HG03558 (cell line): ENCODE measurements around the gene FOSB.

Source experiments
- ATAC-seq: cut with Tn5 transposase; IDR thresholded peaks from one replicate; pipeline ENCODE4 v1.9.1; 2021; ENCODE audit warnings: moderate number of reproducible peaks; ENCODE audit not compliant: unreplicated experiment; ENCODE audit errors: extremely low read depth

Gene FOSB

DNA sequence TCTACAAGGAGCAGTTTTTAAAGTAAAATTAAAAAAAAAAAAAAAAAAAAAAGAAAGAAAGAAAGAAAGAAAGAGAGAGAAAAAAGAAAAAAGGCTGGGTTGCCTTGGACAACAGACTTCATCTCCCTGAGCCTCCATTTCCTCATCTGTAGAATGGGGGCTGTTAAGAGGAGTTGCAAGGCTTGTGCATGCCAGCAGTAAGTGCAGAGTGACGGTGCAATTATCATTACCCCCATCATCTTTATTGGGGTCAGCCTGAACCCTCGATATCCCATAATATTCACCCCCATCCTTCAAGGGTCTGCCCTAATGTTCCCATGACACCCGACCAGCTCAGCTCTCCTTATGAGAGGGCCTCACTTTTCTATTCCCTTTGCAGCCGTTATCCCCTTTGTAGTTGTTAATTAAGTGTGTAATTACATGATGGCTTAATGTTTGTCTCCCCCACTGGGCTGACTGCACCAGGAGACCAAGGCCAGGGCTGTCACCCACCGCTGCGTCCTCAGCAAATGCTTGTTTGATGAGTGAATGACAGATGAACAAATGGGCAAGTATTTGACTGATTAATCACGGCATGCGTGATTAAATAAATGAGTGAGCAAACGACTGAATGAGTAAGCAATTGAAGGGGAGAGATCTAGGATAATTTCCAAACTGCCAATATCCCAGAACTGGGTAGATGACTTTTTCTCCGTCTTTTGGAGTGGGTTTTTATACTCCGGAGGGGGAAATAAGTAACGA, 10.1 kb downstream of the FOSB start:
- ATAC-seq = no peak

DNA sequence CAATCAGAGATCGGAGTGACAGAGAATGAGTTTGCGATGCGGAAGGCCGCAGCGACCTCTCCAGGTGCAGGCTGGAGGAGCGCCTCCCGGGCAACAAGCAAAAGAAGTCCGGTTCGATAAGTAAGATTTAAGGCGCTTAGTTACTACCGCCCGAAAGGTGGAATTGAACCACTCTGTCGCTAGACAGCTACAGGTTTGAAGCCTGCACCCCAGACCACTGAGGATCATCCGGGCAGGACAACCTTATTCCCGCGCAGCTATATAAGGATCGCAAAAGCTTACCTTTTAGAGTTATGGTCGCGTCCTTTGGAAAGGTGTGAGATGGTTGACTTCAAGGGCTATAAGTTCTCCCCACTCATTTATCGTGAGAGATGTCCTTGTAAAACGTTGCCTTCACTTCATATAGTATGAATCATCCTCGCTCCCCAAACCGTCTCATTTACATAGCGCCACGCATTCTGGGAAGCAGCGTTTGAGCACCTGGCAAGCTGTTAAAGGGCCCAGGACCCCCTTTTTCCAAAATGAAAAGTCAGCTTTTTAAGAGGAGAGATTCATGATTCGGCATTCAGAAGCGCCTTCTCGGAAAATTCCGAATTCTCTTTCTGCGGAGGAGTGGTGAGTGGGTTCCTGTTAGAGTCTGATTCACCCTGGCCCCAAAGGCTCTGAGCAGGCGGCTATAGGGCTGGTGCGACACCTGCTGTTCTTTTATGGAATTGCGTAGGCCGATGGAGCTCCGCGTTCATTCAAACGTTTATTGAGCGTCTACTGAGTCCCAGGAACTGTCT, 10.8 kb downstream of the FOSB start:
- peak; percentile 37 for ATAC-seq

DNA sequence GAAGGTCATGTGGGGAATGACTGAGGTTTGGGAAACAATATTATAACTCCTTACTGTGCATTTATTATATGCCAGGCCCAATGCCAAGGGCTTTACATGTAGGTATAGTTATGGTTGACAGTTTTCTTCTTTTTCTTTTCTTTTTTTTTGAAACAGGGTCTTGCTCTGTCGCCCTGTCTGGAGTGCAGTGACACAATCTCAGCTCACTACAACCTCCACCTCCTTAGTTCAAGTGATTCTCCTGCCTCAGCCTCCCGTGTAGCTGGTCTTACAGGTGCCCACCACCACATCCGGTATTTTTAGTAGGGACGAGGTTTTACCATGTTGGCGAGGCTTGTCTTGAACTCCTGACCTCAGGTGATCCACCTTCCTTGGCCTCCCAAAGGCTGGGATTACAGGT, 15.2 kb downstream of the FOSB start:
- ATAC-seq = no peak

DNA sequence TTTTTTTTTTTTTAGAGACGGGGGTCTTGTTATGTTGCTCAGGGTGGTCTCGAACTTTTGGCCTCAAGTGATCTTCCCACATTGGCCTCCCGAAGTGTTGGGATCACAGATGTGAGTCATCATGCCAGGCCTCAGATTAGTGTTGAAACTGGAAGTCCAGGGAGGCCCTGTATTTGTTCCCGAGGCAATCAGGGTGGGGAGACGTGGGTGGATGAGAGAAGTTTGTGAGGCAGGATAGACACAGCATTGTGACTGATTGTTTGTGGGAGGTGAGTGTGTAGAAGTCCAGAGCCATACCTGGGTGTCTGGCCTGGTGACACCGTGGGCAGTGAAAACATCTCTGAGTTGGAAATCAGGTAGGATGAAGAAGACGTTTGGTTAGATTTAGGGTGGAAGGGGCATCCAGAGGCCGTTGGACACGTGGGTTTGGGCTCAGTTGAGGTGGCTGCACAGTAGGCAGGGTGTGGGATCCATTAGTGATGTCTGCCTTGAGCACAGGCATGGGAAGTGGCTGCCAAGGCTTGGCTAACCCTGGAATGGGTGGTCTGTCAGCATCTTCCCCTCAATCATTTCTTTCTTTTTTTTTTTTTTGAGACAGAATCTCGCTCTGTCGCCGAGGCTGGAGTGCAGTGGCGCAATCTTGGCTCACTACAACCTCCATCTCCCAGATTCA, 16.6 kb downstream of the FOSB start:
- no peak for ATAC-seq

DNA sequence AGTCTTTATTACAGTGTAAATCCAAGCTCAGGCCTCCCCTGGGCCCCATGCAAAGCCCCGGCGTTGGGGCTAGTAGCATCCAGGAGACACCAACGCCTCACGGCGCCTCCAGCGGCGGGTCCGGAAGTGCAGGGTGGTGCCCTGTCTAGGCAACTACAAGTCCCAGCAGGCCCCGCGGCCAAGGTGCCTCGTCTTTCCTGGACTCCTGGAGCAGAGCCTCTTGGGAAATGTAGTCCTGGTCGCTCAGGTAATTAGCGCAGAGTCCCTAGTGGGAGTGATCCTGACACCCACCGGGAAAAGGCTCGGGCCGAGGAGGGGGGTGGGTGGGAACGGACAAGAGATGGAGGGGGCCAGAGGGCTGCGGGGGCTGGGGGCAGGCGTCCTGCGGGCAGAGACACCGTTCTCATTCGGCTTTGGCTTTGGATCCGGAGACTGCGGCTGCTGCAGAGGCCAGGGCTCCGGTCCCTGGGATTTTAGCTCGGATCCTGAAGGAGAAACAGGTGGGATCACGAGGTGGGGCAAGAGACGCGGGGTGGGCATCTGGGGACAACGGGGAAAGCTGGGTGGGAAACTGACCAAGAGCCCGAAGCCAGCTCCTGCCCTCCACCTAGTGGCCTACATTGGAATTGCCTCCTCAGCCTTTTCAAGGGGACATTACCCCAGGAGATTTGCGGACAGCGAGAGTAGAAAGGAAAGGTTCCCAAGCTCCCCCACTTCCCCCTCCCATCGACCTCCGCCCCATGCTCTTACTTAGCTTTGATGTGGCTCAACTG, 17.7 kb downstream of the FOSB start:
- no peak for ATAC-seq

DNA sequence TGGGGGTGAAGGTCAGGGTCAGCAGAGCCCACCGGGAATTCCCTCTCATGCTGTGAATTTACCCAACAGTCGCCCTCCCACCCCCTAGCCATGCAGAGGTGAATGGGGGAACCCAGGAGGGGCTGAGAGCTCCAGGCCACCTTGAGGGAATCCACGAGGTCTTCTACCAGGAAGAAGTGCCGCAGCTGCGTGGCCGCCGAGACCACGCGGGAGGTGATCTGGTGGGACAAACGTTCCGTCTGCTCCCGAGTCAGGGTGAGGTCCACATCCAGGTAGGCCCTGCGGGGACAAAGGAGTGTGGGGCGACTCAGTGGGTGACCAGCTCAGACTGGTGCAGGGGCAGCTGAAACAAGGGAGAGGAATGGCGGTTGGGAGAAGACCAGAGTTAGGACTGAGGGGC, 20.9 kb downstream of the FOSB start:
- ATAC-seq = no peak

DNA sequence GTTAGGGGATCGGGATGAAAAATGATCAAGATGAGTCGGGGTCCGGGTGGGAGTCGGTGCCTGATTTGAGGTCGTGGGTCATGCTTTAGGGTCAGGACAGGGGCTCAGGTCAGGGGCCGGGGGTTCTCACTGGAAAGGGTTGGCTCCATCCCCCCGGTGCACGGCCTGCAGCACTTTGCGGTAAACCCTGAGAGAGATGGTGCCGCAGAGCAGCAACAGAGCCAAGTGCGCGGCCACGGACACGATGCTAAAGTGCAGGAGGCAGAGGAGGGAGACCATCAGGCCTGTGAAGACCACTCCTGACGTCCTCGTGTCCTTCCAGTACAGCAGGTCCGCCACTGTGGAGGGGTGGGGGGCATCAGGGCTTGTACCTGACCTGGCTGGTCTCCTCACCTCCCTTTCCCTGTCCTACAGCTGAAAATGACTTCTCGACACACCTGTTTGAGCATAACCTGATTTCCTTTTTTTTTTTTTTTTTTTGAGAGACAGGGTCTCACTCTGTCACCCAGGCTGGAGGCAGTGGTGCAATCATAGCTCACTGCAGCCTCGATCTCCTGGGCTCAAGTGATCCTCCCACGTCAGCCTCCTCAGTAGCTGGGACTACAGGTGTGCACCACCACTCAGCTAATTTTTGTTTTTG, 21.5 kb downstream of the FOSB start:
- no peak for ATAC-seq

DNA sequence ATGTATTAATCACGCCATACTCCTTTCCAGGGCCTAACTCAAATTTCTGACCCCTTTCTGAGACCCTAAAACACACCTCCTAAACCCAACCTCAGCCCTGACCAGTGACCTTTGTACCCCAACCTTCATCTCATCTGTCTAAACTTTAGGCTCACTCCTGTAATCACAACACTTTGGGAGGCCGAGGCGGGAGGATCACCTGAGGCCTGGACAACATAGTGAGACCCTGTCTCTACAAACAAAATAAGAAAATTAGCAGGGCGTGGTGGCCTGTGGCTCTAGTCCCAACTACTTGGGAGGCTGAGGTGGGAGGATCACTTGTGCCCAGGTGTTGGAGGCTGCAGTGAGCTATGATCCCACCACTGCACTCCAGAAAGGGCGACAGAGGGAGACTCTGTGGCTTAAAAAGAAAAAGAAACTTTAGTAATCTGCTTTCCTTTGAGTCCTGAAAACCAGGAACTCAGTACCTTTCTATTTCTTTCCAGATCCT, 24.4 kb downstream of the FOSB start:
- ATAC-seq = no peak

DNA sequence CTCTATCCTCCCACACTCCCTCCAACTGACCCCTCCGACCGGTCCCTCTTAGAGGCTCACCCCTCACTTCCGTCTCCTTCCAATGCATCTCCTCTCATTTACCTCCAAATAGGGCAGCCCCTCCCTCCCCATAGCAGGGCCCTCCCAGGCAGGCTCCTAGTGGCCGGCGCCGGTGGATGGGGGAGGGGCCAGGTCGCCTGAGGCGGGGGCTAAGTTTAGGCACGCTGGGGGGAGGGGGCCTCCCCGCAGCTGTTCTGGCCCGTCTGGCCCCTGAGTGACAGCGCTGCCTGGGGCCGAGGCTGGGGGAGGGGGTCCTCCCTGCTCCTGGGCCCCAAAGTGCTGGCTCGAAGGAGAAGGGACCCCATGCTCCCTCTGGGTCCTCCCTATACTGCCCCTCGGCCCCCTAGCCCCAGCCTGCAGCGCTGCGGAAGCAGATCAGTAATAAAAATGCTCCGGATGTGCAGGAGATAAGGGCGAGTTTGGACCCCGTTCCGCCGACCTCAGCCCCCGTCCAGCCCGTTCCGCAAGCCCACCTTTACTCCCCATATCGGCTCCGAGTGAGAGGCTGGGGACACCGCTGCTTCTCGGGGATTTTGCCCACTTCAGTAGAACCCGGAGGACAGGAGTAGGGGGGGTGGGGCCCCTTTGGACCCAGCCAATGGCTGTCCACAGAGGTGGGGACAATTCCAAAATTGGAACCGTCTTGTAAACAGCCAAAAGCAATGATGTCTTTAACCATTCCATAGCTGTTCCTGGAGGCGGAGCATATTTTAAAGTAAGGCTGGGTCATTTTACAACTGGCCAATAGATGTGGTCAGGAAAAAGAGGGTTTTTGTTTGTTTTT, 25.1 kb downstream of the FOSB start:
- ATAC-seq = no peak

DNA sequence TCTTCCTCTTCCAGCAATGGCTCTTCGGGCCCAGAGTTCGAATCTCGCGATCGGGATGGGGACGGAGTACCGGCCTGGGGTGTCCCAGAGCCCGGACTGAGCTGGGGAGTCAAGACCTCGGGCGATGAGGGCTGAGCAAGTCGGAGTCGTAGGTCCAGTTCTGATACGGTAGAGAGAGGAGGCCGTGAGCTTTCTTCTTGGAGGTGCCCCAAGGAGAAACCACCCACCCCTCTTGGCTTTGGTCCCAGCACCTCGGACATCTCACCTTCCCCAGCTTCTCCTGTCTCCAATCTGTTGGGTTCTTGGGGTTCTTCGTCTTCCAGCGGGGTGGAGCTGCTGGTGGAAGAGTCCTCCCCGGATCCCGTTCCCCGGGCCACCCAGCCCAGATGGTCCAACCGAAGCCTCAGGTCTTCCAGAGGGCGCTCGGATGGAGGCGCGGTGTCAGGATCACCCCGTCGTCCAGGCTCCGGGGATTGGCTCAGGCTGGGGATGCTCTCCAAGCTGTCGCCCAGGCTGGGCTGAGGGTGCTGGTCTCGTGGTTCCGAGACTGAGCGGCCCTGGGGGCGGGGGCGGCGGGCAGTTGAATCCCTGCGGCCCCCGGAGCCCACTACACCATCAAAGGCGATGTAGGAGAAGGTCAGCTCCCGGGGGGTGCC, 26.6 kb downstream of the FOSB start:
- no peak for ATAC-seq

DNA sequence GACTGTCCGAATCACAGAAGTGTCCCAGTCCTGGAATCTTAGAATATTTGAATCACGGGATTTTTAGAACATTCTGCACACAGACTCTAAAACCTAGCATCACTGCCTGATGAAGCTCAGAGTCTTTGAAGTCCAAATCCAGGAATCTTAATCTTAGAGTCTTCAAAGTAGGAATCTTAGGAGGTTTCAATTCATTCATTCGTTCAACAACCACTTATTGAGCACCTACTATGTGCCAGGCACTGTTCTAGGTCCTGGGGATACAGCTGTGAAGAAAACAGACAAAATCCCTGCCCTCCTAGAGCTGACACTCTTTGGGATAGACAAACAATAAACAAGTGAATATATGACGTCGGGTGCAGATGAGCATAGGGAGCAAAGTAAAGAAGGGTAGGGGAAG, 27.4 kb downstream of the FOSB start:
- no peak for ATAC-seq

DNA sequence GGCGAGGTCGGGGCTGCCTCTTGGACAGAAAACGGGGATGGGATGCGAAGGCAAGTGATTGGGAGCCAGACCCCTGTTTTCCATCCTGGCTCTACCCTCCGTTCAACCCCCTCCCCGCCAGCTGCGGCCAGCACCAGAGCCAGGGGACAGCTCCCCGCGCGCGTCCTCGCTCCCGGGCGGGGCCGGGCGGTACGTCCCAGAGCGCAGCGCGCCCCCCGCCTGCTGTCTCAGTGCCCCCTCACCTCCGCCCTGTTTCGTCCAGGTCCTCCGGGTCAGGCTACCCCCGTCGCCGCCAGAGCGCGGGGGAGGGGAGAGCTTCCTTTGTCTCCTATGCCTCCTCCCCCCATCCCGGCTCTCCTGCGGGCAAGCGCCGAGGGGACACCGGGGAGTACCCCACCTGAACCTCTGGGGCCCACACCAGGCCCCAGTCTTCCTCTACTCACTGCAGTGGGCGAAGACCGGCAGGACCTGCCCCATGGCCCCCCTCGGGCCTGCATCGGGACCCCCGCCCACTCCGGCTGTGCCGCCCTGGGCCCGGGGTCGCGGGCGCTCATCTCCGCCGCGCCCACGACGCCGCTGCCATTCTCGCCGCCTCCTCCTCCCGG, 28.7 kb downstream of the FOSB start:
- no peak for ATAC-seq

DNA sequence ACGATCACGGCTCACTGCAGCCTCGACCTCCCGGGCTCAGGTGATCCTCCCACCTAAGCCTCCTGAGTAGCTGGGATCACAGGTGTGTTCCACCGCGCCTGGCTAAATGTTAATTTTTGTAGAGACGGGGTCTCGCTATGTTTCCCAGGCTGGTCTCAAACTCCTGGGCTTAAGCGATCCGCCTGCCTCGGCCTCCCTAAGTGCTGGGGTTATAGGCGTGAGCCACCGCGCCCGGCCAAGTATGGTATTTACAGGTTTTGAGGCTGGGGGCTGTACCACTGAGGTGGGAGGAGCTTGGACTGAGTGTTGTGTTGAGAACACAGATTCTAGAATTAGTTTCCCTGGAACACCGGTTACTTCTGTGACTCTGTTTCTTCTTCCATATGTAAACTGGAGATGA, 30.0 kb downstream of the FOSB start:
- ATAC-seq = no peak

DNA sequence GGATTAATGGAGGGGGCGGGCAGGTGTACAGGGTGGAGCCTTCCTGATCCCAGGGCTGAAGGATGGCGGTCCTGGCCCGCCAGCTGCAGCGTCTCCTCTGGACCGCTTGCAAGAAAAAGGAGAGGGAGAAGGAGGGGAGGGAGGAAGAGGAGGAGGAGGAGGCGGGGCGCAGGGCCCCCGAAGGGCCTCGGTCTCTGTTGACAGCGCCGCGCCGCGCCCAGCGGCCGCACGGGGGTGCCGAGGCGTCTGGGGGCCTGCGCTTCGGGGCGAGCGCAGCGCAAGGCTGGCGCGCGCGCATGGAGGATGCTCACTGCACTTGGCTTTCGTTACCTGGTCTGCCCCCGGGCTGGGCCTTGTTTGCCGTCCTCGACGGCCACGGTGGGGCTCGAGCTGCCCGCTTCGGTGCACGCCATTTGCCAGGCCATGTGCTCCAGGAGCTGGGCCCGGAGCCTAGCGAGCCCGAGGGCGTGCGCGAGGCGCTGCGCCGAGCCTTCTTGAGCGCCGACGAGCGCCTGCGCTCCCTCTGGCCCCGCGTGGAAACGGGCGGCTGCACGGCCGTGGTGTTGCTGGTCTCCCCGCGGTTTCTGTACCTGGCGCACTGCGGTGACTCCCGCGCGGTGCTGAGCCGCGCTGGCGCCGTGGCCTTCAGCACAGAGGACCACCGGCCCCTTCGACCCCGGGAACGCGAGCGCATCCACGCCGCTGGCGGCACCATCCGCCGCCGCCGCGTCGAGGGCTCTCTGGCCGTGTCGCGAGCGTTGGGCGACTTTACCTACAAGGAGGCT, 30.8 kb downstream of the FOSB start, which contains the start of gene PPM1N:
PPM1N (plus strand) TSS at position 33 of the 785 bp plus-strand sequence; CDS start at position 63, 30 bp downstream.
- no peak for ATAC-seq

DNA sequence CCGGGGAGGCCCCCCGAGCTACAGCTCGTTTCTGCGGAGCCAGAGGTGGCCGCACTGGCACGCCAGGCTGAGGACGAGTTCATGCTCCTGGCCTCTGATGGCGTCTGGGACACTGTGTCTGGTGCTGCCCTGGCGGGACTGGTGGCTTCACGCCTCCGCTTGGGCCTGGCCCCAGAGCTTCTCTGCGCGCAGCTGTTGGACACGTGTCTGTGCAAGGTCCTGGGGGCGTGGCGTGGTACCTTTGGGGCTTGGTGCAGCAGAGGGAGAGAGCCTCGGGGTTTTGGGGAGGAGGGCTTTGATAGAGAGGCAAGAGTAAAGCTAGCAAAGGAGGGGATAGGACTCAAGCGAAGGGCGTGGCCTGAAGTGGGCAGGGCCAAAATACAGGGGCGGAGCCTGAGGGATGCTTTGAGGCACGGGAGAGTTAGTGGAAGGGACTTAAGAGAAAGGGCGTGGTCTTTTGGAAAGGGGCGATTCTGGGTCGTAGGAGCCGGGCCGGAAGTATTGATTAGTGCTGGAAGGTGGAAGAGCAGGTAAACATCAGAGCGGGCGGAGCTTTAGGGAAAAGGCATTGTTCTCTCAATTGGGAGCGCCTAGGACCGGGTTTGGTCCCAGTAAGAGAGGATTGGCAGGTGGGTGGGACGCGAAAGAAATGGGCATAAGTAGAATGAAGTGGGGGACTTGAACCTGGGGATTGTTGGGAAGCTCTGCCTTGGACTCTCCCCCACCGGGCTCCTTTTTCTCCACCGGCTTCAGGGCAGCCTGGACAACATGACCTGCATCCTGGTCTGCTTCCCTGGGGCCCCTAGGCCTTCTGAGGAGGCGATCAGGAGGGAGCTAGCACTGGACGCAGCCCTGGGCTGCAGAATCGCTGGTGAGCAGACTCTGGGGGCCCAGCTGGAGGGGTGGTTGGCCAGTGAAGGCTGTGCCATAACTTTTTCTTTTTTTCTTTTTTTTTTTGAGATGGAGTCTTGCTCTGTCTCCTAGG, 31.7 kb downstream of the FOSB start:
- ATAC-seq = no peak
